ENCODE results near the gene TCF7L2. TPM values are rescaled to one million over a fixed set of nuclear protein-coding genes. Genes with fewer than 3 reads are reported as not detected.

Gene TCF7L2
- total RNA-seq, 1 donor from 2014 or later, result 44.4 TPM

GRCh38 chr10:113130014-113130641 is 180.1 kb downstream of the TCF7L2 start:
- Histone ChIP-seq H3K27me3 (no peaks in the 10 kb centered on the region), H3K27ac (no peak overlapping the region), H3K36me3 (no peaks in the 10 kb centered on the region), H3K4me1 (peaks cover 24% of the 10 kb centered on the region), H3K4me3 (no peak overlapping the region), H3K9me3 (no peaks in the 10 kb centered on the region)
- intact Hi-C loops (cut with DNase I), result no loop called here
- TF ChIP-seq POLR2A (IDR thresholded peaks at IDR 0.05) (no peak), CTCF (IDR thresholded peaks at IDR 0.05) (no peak), POLR2AphosphoS5 (IDR thresholded peaks at IDR 0.05; ENCODE audit: insufficient read depth in 1 of 2, low read depth in 1 of 2) (no peak)
- no peak for DNase-seq (ENCODE audit: extremely low spot score in 2 of 2)

DNA sequence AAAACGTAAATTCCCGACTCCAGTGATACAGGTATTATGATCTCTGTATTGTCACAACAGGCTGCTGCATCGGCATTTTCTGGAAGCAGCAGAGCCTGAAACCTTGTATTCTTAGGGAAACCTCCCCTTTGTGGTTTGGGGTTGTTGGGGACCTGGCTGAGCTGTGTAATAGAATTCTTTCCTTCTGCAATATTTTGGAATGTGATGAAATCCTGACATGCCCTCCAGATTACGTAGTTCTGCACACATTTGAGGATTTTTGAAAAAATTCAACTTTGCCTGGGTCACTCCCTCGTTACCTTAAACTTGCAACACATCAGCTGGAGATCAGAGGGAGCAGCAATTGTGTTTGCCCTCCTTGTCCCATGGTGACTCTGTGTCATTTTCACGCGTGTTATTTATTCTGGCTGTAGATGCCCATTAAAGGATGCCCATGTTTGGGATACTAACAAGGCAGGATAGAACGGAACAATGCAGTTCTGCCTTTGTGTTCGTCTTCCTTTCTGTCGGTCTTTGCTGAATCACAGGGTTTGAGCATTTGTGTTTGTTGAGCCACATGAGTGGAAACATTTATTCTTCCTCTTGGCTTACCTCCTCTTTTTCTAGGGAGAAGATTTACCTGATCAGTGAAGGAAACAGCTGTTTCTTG is 181.7 kb downstream of the TCF7L2 start:
- DNase-seq (ENCODE audit: extremely low spot score in 2 of 2), result no peak
- H3K4me3 ChIP-seq, result no peak overlapping the region
- H3K27me3 ChIP-seq, result no peaks in the 10 kb centered on the region
- peak overlapping the region; percentile 40 for H3K27ac ChIP-seq
- TF ChIP-seq CTCF (IDR thresholded peaks at IDR 0.05) (no peak), POLR2AphosphoS5 (IDR thresholded peaks at IDR 0.05; ENCODE audit: insufficient read depth in 1 of 2, low read depth in 1 of 2) (no peak), POLR2A (IDR thresholded peaks at IDR 0.05) (no peak)
- H3K36me3 ChIP-seq, result no peaks in the 10 kb centered on the region
- no peaks in the 10 kb centered on the region for H3K9me3 ChIP-seq
- intact Hi-C loops (cut with DNase I), result no loop called here
- H3K4me1 ChIP-seq, result peaks cover 18% of the 10 kb centered on the region

DNA sequence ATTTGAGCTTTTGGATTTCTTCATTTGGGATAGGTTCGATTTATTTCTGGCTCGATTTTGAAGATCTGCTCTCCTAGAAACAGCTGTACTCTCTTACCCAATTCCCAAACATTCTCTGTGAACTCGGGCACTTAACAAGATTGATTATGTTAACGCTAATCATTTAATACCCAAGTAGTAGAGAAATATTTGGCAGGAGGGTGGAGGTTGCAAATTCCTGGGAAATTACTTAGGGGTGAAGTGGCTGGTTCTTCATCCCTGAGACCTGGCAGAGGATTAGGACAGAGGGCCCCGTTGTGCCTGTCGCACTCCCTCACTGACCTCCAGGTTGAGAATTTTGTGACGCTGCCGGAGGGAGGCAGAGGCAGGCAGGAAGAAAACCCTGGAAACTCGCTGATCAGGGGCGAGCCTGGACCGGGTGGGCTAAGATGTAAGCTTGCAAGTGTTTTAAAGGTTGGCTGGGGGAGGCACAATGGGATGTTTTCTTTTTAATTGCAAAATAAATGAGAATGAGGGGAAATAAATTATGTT is 182.6 kb downstream of the TCF7L2 start:
- Histone ChIP-seq H3K36me3 (no peaks in the 10 kb centered on the region), H3K4me3 (no peak overlapping the region), H3K4me1 (peaks cover 18% of the 10 kb centered on the region), H3K27ac (peak overlapping the region; percentile 40), H3K27me3 (no peaks in the 10 kb centered on the region), H3K9me3 (no peaks in the 10 kb centered on the region)
- DNase-seq (ENCODE audit: extremely low spot score in 2 of 2), result no peak
- intact Hi-C loops (cut with DNase I), result no loop called here
- TF ChIP-seq CTCF (IDR thresholded peaks at IDR 0.05), result no peak
- TF ChIP-seq POLR2A (IDR thresholded peaks at IDR 0.05), result no peak
- no peak for TF ChIP-seq POLR2AphosphoS5 (IDR thresholded peaks at IDR 0.05; ENCODE audit: insufficient read depth in 1 of 2, low read depth in 1 of 2)

GRCh38 chr10:113133497-113134115 is 183.6 kb downstream of the TCF7L2 start:
- intact Hi-C loops (cut with DNase I), result no loop called here
- Histone ChIP-seq H3K36me3 (no peaks in the 10 kb centered on the region), H3K4me1 (peaks cover 18% of the 10 kb centered on the region), H3K9me3 (no peaks in the 10 kb centered on the region), H3K4me3 (no peak overlapping the region), H3K27me3 (no peaks in the 10 kb centered on the region), H3K27ac (no peak overlapping the region)
- no peak for DNase-seq (ENCODE audit: extremely low spot score in 2 of 2)
- TF ChIP-seq CTCF (IDR thresholded peaks at IDR 0.05), result no peak
- no peak for TF ChIP-seq POLR2A (IDR thresholded peaks at IDR 0.05)
- TF ChIP-seq POLR2AphosphoS5 (IDR thresholded peaks at IDR 0.05; ENCODE audit: insufficient read depth in 1 of 2, low read depth in 1 of 2), result no peak
